Measurements from ENCODE around the gene POLR2B. TPM values are rescaled to one million over a fixed set of nuclear protein-coding genes. Genes with fewer than 3 reads are reported as not detected.

Gene POLR2B
- polyA plus RNA-seq, 3 donors from 2014 or later: 40.7 to 71.6 (median 68.8) TPM

DNA sequence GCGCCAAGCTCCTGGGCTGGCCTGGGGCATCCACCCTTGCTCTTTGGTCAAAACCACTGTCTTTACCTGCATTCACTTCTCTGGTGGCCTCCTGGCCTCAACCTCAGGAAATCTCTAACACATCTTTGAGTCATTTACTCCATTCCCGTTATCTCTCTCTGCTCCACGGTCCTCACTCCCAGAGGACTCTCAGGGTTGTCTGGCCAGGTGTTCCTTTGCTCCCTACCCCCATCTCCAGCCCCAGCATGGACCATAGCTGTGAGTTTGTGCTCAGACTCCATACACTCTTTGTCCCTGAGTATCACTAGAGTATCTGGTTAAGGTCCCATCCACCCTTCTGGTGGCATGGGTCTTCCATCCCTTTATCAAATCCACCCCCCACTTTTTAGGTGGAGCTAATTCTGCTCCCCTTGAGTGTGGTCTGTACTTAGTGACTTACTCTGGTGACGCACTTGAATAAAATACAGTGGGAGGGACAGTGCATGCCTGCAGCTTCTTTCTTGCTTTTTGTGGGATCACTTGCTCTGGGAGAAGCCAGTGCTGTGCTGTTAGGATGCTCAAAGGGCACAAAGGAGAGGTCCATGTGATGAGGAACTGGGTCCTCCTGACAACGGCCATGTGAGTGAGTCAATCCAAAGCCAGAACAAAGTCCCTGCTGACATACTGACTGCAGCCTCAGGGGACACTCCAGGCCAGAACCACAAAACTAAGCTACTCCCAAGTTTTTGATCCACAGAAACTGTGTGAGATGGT is 87.2 kb downstream of the POLR2B start:
- H3K4me3 Mint-ChIP-seq: peak overlapping the region in 1 of 5 donors; percentile 15
- DNase-seq: no peak
- H3K27me3 Mint-ChIP-seq (ENCODE audit: low read depth in 3 of 3): no peaks in the 10 kb centered on the region
- peaks cover 0 to 10% (median 0%) of the 10 kb centered on the region in 3 donors for H3K36me3 Mint-ChIP-seq
- H3K9me3 Mint-ChIP-seq: no peaks in the 10 kb centered on the region
- peaks cover 22 to 42% of the 10 kb centered on the region in 2 donors for H3K4me1 Mint-ChIP-seq
- peak overlapping the region in 2 of 6 donors; percentile 19 to 41 for H3K27ac Mint-ChIP-seq

DNA sequence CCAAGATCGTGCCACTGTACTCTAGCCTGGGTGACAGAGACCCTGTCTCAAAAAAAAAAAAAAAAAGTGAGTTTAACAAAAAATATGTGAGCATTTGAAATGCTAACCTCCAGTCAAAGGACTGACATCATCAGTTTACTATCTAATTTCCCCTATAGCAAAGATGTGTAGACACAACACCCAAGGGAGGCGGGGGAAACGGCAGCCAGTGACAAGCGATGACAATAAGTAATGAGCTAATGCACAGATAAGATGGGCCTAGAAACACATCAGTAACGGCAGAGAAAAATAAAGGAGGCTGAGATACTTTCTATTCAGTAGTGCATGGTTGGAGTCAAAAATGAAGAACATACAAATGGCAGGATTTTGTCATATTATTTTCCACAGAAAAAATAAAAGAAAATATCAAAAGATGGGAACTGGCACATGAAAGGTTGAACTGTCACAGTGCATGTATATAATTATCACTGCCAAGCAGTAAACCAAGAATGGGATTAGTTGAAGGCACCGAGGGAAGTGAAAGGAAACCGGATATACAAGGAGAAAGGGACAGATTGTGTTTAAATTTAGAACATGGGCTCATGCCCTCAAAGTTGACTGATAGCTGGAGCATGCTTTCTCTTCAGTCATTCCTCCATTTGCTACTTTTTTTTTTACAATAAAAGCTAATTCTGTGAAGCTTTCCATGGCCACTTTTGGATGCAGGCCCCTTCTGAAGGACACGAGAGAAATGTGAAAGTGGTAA is 89.7 kb downstream of the POLR2B start:
- Mint-ChIP-seq H3K4me3 (no peak overlapping the region), H3K4me1 (peaks cover 30 to 58% of the 10 kb centered on the region in 2 donors), H3K36me3 (peaks cover 0 to 10% (median 0%) of the 10 kb centered on the region in 3 donors), H3K27ac (peak overlapping the region in 3 of 6 donors; percentile 15 to 33 (median 17)), H3K27me3 (ENCODE audit: low read depth in 3 of 3) (no peaks in the 10 kb centered on the region), H3K9me3 (no peaks in the 10 kb centered on the region)
- no peak for DNase-seq

DNA sequence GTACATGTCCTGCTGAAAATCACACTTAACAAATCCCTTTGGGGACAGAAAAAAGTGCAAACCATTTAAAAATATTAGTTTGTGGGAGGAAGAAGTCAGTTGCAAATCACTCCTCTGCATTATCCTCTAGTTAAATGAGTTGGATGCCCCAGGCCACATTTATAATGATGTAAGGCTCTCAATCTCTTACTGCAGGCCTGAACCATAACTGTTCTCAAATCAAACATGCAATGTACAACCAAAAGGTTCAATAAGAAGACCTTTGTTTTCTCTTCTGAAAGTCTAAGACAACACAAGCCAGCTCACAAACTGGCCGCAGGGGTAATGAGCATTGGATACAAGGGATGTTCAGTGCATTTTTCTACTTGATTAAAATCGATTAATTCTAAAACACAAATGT is 91.8 kb downstream of the POLR2B start:
- Mint-ChIP-seq H3K4me1 (peaks cover 42 to 74% of the 10 kb centered on the region in 2 donors), H3K36me3 (peaks cover 0 to 11% (median 6%) of the 10 kb centered on the region in 3 donors), H3K4me3 (no peak overlapping the region), H3K27me3 (ENCODE audit: low read depth in 3 of 3) (no peaks in the 10 kb centered on the region), H3K27ac (no peak overlapping the region), H3K9me3 (no peaks in the 10 kb centered on the region)
- no peak for DNase-seq

DNA sequence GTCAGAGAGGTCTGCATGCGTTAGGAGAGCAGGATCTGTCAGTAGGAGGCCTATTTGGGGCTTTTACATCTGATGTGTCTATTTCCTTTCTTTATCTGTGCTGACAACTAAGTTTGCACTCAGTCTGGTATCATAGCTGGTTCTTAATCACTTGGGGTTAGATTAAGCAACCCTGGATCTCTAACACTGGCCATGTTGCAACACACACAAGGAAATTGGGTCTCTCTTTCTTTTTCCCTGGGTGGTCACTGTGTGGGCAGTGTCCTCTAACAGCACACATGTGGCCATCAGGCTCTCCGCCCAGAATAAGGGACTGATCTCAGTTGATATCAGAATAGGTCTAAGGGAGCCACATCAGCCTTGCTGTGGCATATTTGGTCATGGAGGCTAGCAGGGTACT is 92.6 kb downstream of the POLR2B start:
- no peaks in the 10 kb centered on the region for H3K27me3 Mint-ChIP-seq (ENCODE audit: low read depth in 3 of 3)
- peaks cover 43 to 76% of the 10 kb centered on the region in 2 donors for H3K4me1 Mint-ChIP-seq
- H3K27ac Mint-ChIP-seq: peak overlapping the region in 3 of 6 donors; percentile 6 to 63 (median 42)
- H3K9me3 Mint-ChIP-seq: no peaks in the 10 kb centered on the region
- H3K36me3 Mint-ChIP-seq: peaks cover 0 to 15% (median 6%) of the 10 kb centered on the region in 3 donors
- H3K4me3 Mint-ChIP-seq: no peak overlapping the region
- DNase-seq: no peak

DNA sequence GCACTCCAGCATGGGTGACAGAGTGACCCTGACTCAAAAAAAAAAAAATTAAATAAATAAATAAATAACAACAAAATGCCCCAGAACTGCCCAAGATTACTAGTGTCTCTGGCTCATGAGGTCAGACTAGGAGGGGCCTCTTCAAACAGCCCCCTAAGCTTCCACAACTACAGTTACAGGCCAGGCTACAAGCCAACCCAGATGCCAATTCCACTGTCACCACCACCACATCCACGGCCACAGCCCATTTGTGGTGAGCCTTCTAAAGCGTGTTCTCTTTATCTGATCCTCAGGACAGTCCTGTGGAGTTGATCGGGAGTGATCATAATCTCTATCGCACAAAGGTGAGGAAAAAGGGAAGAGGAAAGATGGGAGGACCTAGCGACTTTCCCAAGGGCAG is 94.9 kb downstream of the POLR2B start:
- DNase-seq: no peak
- peaks cover 0 to 8% (median 6%) of the 10 kb centered on the region in 3 donors for H3K36me3 Mint-ChIP-seq
- peak overlapping the region in 1 of 5 donors; percentile 5 for H3K4me3 Mint-ChIP-seq
- peaks cover 53 to 74% of the 10 kb centered on the region in 2 donors for H3K4me1 Mint-ChIP-seq
- H3K9me3 Mint-ChIP-seq: no peaks in the 10 kb centered on the region
- H3K27me3 Mint-ChIP-seq (ENCODE audit: low read depth in 3 of 3): no peaks in the 10 kb centered on the region
- no peak overlapping the region for H3K27ac Mint-ChIP-seq

DNA sequence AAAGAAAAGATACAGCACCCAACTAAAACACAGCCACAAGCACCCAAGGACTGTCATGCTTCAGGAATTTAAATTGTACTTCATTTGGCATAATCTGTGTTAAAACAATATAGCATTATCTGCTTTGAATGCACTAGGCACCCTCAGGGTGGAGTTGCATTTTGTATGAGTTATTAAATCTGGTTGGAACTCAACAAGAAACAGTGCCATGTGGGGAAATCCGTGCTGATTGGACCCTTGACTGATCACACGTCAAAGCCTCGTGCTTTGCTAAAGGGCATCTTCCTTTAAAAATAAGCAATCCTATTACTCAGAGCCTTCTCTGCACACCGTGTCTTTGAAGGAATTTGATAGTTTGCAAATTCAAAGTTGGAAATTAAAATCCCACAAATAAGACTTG is 96.0 kb downstream of the POLR2B start:
- H3K27me3 Mint-ChIP-seq (ENCODE audit: low read depth in 3 of 3): no peaks in the 10 kb centered on the region
- peaks cover 0 to 6% (median 6%) of the 10 kb centered on the region in 3 donors for H3K36me3 Mint-ChIP-seq
- H3K4me3 Mint-ChIP-seq: no peak overlapping the region
- peak overlapping the region in 2 of 6 donors; percentile 42 to 77 for H3K27ac Mint-ChIP-seq
- H3K9me3 Mint-ChIP-seq: no peaks in the 10 kb centered on the region
- H3K4me1 Mint-ChIP-seq: peaks cover 61 to 80% of the 10 kb centered on the region in 2 donors
- DNase-seq: no peak

DNA sequence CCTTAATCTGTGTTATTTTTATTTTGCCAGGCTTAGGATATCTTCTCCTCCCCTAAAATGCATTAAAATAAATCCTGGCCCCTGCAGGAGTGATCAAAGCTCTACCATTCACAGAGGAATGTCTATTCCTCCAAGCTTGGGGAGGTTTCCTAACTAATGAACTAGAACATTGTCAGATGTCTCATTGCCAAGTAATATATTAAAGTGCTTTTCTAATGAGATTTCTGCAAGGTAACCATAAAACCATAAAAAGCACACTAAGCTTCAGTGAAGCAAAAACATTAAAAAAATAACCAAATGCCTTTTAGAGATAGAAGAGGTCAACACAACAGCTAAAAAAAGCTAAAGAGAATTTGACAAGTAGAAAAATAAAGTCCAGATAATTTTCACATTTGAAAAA is 96.7 kb downstream of the POLR2B start:
- H3K36me3 Mint-ChIP-seq: peaks cover 0 to 6% (median 6%) of the 10 kb centered on the region in 3 donors
- H3K4me1 Mint-ChIP-seq: peaks cover 65 to 81% of the 10 kb centered on the region in 2 donors
- no peaks in the 10 kb centered on the region for H3K27me3 Mint-ChIP-seq (ENCODE audit: low read depth in 3 of 3)
- DNase-seq: no peak
- no peaks in the 10 kb centered on the region for H3K9me3 Mint-ChIP-seq
- no peak overlapping the region for H3K27ac Mint-ChIP-seq
- no peak overlapping the region for H3K4me3 Mint-ChIP-seq

DNA sequence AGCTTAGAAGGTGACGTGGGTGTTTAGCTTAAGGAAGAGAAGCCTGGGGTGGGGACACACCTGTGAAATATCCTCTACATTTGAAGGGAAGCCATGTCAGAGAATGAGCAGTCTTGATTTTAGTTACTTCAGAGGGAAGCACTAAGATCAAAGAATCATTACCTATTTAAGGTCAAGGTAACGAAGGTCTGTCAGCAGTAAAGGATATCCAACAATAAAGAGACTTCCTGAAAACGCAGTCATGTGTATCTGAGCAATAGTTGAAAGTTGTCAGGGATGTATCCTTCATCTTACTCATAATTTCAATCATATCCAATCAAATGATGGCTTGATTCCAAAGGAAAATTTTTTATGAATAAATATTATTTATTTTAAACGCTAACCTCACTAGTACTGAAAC is 98.0 kb downstream of the POLR2B start:
- Mint-ChIP-seq H3K4me1 (peaks cover 68 to 81% of the 10 kb centered on the region in 2 donors), H3K27ac (no peak overlapping the region), H3K27me3 (ENCODE audit: low read depth in 3 of 3) (no peaks in the 10 kb centered on the region), H3K9me3 (no peaks in the 10 kb centered on the region), H3K36me3 (peaks cover 0 to 6% (median 6%) of the 10 kb centered on the region in 3 donors), H3K4me3 (no peak overlapping the region)
- no peak for DNase-seq

DNA sequence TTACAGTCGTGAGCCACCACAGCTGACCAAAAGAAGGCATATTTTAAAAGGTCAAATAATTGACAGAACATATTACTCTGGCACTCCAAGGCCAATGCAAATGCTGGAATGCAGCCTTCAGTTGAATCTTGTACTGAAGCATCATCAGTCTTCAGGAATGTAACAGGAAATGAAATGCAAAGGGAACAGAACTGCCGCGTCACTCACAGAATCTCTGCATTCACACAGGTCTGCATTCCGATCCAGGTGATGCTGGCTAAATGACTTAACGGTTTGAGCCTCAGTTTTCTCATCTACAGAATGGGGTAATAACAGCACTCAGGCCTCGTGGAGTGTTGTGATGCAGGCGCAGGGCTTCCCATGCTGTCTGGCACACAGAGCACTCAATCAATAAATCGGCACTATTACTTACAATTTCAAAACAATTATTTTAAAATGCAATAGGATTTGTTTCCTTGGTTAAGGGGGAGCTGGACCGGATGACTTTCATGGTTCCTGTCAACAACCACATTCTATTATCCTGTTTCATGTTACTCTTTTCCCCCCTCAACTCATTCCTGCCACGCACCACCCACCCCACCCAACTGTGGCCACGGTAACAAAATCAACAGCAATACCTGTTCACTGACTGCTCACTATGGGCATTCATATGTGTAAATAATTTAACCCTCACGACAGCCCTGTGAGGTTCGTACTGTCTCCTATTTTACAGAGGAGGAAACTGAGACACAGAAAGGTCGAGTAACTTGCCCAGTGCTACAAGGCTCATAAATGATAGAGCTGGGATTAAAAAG is 99.1 kb downstream of the POLR2B start:
- no peak for DNase-seq
- H3K27me3 Mint-ChIP-seq (ENCODE audit: low read depth in 3 of 3): no peaks in the 10 kb centered on the region
- H3K36me3 Mint-ChIP-seq: peaks cover 0 to 6% (median 6%) of the 10 kb centered on the region in 3 donors
- peak overlapping the region in 4 of 6 donors; percentile 18 to 88 (median 32) for H3K27ac Mint-ChIP-seq
- peak overlapping the region in 1 of 5 donors; percentile 1 for H3K4me3 Mint-ChIP-seq
- peaks cover 73 to 81% of the 10 kb centered on the region in 2 donors for H3K4me1 Mint-ChIP-seq
- no peaks in the 10 kb centered on the region for H3K9me3 Mint-ChIP-seq

DNA sequence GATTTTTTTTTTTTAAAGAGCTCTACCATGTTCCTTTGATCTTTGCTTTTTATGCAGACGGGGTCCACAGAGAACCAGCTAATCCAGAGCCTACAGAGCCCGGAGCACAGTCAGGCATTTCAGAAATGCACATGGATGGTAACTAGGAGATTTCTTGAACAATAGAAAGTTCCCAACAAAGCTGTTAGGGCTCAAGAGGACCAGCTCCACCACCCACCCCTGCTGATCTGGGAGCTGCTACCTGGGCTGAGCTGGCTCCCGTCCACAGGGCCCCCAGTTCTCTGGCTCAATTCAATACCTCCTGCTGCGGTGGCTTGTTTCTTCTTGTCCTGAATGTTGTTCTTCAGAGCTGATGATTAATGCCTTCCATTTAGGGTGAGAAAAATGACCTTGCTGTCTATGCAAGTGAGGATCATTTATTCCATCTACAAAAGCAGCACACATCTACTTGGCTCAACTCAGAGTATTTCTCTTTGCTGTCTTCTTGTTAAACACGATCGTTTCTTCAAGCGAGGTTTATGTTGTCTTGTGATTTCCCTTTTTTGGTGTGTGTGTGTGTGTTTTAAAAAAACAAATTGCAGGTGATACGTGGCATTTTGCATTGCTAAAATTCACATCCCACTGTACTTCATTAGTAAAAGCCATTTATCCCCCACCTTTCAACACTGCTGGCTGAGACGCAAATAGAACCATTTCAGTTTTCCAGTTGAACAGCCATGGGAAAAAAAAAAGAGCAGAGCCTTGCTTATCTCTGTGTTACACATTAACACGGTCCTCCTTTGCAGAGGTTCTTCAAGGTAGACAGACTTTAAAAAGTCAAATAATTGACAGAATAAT is 100.2 kb downstream of the POLR2B start:
- no peaks in the 10 kb centered on the region for H3K9me3 Mint-ChIP-seq
- peak overlapping the region in 2 of 5 donors; percentile 53 to 79 for H3K4me3 Mint-ChIP-seq
- peak overlapping the region in 5 of 6 donors; percentile 41 to 88 (median 65) for H3K27ac Mint-ChIP-seq
- H3K27me3 Mint-ChIP-seq (ENCODE audit: low read depth in 3 of 3): no peaks in the 10 kb centered on the region
- peaks cover 0 to 6% (median 6%) of the 10 kb centered on the region in 3 donors for H3K36me3 Mint-ChIP-seq
- DNase-seq: no peak
- H3K4me1 Mint-ChIP-seq: peaks cover 73 to 81% of the 10 kb centered on the region in 2 donors

Data from immature natural killer cell (primary cell).